ENCODE measurements around the gene WASHC2A.
A peak's percentile ranks its signal among the peaks of the same experiment; 100 is the strongest.
"Not testable (repeated sequence)": the region's sequence is repeated elsewhere in the genome, so short reads cannot be mapped to it uniquely, and the experiment has no call there.

WASHC2A gene

DNA sequence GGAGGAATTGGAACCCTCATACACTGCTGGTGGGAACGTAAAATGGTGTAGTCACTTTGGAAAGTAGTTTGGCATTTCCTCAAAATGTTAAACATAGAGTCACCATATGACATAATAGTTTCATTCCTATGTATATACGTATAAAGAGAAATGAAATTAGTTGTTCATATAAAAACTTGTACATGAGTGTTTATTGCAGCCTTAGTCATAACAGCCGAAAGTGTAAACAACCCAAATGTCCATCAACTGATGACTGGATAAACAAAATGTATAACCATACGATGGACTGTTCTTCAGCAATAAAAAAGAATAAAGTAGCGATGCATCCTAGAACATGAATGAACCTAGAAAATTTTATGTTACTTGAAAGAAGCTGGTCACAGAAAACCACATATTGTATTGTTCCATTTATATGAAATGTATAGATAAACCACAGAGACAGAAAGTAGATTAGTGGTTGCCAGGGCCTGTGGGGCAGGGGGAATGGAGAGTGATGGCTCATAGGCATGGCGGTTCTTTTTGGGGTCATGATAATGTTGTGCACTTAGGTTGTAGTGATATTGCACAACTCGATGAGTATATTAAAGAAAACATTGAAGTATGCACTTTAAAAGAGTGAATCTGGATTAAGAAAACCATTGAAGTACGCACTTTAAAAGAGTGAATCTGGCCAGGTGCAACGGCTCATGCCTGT is 44.8 kb downstream of the WASHC2A start:
- not testable (repeated sequence) for H3K9me3 ChIP-seq (replicated peaks in 1 of 11); H3K27me3 ChIP-seq; H3K4me3 ChIP-seq; H4K20me1 ChIP-seq; H3K27ac ChIP-seq; H3K4me2 ChIP-seq; H3K4me1 ChIP-seq; H3K9ac ChIP-seq
- H3K36me3 ChIP-seq, result peaks cover 0 to 33% (median 5%) of the 10 kb centered on the region in 11 experiments; a peak in 11 of 22 replicates

DNA sequence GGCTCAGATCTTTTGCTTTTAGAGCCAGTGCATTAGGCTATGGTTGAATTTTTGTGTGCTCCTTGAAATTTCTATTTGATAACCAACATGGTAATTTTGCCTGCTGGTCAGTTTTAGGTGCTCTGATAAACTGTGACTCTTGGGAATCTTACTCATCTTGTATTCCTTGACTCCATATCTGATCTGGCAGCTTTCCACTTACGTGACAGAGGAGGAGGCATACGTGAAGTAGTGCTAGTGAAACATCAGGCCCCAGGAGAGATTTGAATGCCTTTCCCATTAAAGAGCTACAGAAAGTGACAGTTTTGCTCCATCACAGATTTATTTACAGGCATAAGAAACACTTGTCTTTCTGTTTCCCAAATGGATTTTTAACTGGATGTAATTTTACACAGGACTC is 59.0 kb downstream of the WASHC2A start:
- H3K4me1 ChIP-seq; H3K27ac ChIP-seq; H3K4me2 ChIP-seq; H3K9ac ChIP-seq; H4K20me1 ChIP-seq; H3K27me3 ChIP-seq; H3K4me3 ChIP-seq; H3K9me3 ChIP-seq (replicated peaks in 1 of 11): not testable (repeated sequence)
- H3K36me3 ChIP-seq, result peaks cover 20 to 68% (median 43%) of the 10 kb centered on the region in 11 experiments; a peak in 21 of 22 replicates

GRCh38 chr10:50127770-50128292 is 60.1 kb downstream of the WASHC2A start:
- not testable (repeated sequence) for H3K27ac ChIP-seq; H4K20me1 ChIP-seq; H3K9ac ChIP-seq; H3K4me3 ChIP-seq; H3K4me2 ChIP-seq; H3K9me3 ChIP-seq (replicated peaks in 1 of 11); H3K4me1 ChIP-seq; H3K27me3 ChIP-seq
- peaks cover 25 to 78% (median 49%) of the 10 kb centered on the region in 11 experiments; a peak in 21 of 22 replicates for H3K36me3 ChIP-seq

DNA sequence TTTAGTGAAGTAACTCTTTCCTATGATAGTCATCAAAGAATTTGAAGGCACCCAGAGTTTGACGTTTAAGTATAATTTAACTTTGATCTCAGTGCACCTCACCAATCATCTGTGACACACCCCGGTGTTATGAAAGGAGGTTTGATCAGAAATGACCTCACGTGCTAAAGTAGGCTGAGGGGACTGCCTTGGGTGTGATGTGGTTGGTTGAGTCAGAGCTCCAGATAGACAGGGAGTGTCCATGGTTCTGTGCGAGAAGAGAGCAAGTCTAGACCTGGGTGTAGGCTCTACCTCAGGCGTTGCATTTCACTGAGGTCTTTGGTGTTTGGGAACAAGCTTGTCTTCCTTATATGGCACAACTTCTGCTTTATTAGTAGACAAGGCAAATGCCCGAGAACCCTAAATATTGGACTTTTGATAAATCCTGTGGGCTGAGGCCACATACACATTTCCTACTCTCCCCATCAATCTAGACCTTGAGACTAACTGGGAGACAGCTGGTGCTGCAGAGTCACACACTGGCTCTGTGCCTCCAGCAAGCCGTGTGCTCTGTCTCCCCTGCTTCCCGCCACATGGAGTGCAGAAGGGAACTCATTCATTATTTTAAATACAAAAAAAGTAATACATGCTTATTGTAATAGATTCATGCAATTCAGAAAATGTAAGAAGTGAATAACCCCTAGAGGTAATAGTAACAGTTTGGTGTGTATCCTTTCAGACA is 63.7 kb downstream of the WASHC2A start:
- not testable (repeated sequence) for H3K4me3 ChIP-seq; H3K9ac ChIP-seq; H3K4me1 ChIP-seq; H3K9me3 ChIP-seq (replicated peaks in 1 of 11); H4K20me1 ChIP-seq; H3K27me3 ChIP-seq; H3K4me2 ChIP-seq; H3K27ac ChIP-seq
- peaks cover 23 to 79% (median 42%) of the 10 kb centered on the region in 11 experiments; a peak in 21 of 22 replicates for H3K36me3 ChIP-seq

DNA sequence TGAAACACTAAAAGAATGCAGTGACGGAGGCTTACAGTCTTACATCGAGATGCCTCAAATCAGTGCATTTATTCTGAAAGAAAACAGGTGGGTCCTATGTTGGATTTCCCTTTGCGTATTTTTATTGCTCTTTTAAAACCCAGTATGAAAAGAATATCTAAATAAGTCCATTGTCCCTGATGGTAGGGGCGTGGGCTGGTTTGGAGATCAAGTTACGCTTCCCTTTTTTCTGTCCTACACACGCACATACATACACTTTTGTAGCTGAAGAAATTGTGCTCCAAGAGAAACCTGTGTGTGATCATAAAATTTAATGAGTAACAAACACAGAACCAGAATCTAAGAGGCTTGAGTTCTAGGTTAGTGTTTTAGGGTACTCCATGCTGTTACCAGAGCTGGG is 64.6 kb downstream of the WASHC2A start:
- not testable (repeated sequence) for H3K27ac ChIP-seq; H3K4me1 ChIP-seq; H3K9me3 ChIP-seq (replicated peaks in 1 of 11); H3K4me2 ChIP-seq; H3K9ac ChIP-seq; H3K4me3 ChIP-seq; H4K20me1 ChIP-seq; H3K27me3 ChIP-seq
- H3K36me3 ChIP-seq, result peaks cover 22 to 73% (median 42%) of the 10 kb centered on the region in 11 experiments; a peak in 21 of 22 replicates

GRCh38 chr10:50132841-50133240 is 65.1 kb downstream of the WASHC2A start:
- not testable (repeated sequence) for H3K4me3 ChIP-seq; H3K9me3 ChIP-seq (replicated peaks in 1 of 11); H3K9ac ChIP-seq

DNA sequence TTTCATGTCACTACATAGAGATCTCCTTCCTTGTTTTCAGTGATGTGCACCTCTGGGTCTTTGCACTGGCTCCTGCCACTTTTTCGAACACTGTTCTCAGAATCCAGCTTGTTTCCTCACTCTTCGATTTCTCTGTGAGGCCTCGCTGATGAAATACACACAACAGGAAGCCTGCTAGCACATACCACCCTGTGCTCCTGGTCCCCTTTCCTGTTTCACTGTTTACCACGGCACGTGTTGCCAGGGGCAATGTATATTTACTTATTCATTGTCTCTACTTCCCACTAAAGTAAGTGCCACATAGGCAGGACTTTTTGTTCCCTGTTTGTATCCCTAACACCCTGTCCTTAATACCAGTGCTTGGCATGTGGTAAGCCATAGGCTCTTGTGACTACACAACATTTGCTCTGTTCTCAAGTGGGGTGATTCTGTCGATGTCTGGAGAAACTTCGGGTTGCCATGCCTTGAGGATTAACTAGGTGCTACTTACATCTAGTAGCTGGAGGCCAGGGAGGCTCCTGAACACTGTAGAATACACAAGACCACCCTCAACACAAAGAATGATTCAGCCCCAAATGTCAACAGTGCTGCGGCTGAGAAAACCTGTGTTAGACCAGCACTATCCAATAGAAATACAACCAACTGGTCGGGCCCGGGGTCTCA is 75.9 kb downstream of the WASHC2A start:
- H3K9me3 ChIP-seq (replicated peaks in 1 of 11); H3K4me1 ChIP-seq; H3K4me2 ChIP-seq; H3K36me3 ChIP-seq; H3K4me3 ChIP-seq; H4K20me1 ChIP-seq; H3K9ac ChIP-seq; H3K27me3 ChIP-seq: not testable (repeated sequence)
- peak overlapping the region in 1 of 11 experiments; percentile 32; a peak in 1 of 22 replicates for H3K27ac ChIP-seq

More at GRCh38 chr10:50132841-50133240, 65.1 kb downstream of the WASHC2A start:
- peaks cover 22 to 69% (median 42%) of the 10 kb centered on the region in 11 experiments; a peak in 21 of 22 replicates for H3K36me3 ChIP-seq
- not testable (repeated sequence) for H3K27ac ChIP-seq, H4K20me1 ChIP-seq, H3K27me3 ChIP-seq, H3K4me2 ChIP-seq, H3K4me1 ChIP-seq

DNA sequence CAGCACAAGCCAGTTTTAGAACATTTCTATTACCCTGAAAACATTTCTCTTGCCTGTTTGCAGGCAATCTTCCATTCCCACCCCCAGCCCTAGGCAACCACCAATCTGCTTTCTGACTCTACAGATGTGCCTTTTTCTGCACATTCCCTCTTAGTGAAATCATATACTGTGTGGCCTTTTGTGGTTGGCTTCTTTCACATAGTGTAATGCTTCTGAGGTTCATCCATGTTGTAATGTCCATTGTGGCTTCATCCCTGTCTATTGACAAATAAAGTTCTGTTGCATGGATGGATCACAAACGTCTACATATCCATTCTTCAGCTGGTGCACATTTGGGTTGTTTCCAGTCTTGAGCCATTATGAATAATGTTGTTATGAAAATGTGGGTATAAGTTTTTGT is 77.8 kb downstream of the WASHC2A start:
- H3K4me2 ChIP-seq; H3K36me3 ChIP-seq; H3K27ac ChIP-seq; H3K9ac ChIP-seq; H3K4me3 ChIP-seq; H3K4me1 ChIP-seq; H3K9me3 ChIP-seq (replicated peaks in 1 of 11); H4K20me1 ChIP-seq; H3K27me3 ChIP-seq: not testable (repeated sequence)

GRCh38 chr10:50152792-50153272 is 85.1 kb downstream of the WASHC2A start:
- no peaks in the 10 kb centered on the region for H3K9me3 ChIP-seq (replicated peaks in 1 of 11)
- no peak overlapping the region for H3K4me3 ChIP-seq
- H4K20me1 ChIP-seq, result no peaks in the 10 kb centered on the region
- no peak overlapping the region for H3K4me2 ChIP-seq
- TF ChIP-seq Cebpa-rat (IDR thresholded peaks at IDR 0.05), result no peak
- H3K4me1 ChIP-seq, result no peaks in the 10 kb centered on the region
- no peak overlapping the region for H3K9ac ChIP-seq
- no peak overlapping the region for H3K27ac ChIP-seq
- H3K36me3 ChIP-seq, result no peaks in the 10 kb centered on the region
- H3K27me3 ChIP-seq, result no peaks in the 10 kb centered on the region

DNA sequence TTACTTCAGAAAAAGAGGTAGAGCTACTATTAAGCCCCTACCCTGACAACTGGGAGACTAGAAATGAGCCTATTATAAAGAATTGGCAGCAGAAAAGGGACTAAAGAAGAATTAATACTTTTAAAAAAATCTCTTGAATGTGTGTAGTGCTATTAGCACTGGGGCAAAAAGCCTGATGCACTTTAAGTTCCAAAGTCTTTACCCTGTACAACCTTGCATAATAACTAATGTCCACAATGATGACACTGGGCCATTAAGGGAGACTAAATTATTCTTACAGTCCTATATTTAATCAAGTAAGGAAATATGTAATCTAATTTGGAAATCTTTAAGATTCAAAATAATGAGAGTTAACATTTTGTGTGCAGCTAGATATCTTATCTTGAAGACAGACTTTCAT is 90.1 kb downstream of the WASHC2A start:
- not testable (repeated sequence) for H3K27ac ChIP-seq; H3K4me2 ChIP-seq; H3K9ac ChIP-seq; H3K27me3 ChIP-seq; H3K4me1 ChIP-seq; H4K20me1 ChIP-seq; H3K36me3 ChIP-seq; H3K4me3 ChIP-seq; H3K9me3 ChIP-seq (replicated peaks in 1 of 11)

DNA sequence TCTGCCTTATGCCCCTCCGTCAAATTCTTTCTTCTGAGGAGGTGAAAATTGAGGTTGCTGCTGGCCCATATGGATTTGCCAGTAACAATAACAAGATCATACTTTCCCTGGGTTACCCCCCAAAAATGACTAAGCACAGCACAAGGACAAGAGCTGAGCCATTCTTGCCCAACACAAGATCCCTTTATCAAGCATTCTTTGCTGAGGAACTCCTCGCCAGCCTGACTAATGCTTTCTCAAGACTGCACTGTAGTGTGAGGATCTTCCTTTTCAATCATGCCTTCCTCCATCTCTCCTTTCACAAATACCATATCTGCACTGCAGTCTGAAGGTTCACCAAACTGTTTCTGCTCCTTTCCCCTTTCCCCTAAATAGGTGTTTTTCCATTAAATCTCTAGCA is 92.1 kb downstream of the WASHC2A start:
- H3K4me1 ChIP-seq; H3K27me3 ChIP-seq; H3K9ac ChIP-seq; H3K36me3 ChIP-seq; H3K4me2 ChIP-seq; H3K4me3 ChIP-seq; H4K20me1 ChIP-seq; H3K9me3 ChIP-seq (replicated peaks in 1 of 11); H3K27ac ChIP-seq: not testable (repeated sequence)

DNA sequence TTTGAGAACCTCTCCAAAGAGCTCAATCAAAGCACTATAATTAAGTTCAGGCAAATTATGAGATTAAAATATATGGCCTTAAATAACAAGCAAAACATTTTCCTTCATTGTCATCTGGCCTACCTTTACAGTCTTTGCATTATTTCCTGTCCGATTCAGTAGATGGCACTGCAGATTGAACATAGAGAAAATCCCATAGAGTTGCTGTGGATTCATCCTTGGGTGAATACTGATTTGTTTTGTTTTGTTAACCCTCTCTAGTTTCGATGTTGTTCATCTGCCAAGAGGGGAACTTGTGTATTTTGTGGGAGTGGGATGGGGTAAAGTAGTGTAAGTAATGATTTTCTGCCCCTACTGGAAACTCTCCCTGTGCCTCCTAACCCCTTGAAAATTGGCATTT is 97.3 kb downstream of the WASHC2A start:
- not testable (repeated sequence) for H3K4me2 ChIP-seq, H4K20me1 ChIP-seq, H3K4me1 ChIP-seq

GRCh38 chr10:50167833-50168232 is 100.1 kb downstream of the WASHC2A start:
- not testable (repeated sequence) for H3K4me3 ChIP-seq, H3K9ac ChIP-seq, H3K4me2 ChIP-seq

More for the DNA sequence above, 97.3 kb downstream of the WASHC2A start:
- not testable (repeated sequence) for H3K27me3 ChIP-seq; H3K9ac ChIP-seq; H3K27ac ChIP-seq; H3K4me3 ChIP-seq; H3K36me3 ChIP-seq; H3K9me3 ChIP-seq (replicated peaks in 1 of 11)

More at GRCh38 chr10:50167833-50168232, 100.1 kb downstream of the WASHC2A start:
- not testable (repeated sequence) for H3K4me1 ChIP-seq; H3K9me3 ChIP-seq (replicated peaks in 1 of 11); H3K27me3 ChIP-seq; H4K20me1 ChIP-seq; H3K27ac ChIP-seq; H3K36me3 ChIP-seq
